CD4-positive, alpha-beta T cell treated with Interleukin-4 for 4 hours (primary cell): ENCODE data around the gene FAM111A.

Experiments used
- DNase-seq: peaks from one replicate; pipeline ENCODE4 v3.0.0-alpha.2; 2020

FAM111A gene

GRCh38 chr11:59201353-59201752 lies 58.7 kb downstream of the FAM111A start:
- DNase-seq = no peak
